HG02642 (cell line): Measurements from ENCODE around the gene ETV3.

ENCODE experiments used
- ATAC-seq: cut with Tn5 transposase; IDR thresholded peaks from one replicate; pipeline ENCODE4 v1.9.1; 2021; ENCODE audit warnings: mild to moderate bottlenecking; ENCODE audit not compliant: unreplicated experiment, poor library complexity

The ETV3 gene

GRCh38 chr1:157142201-157142600 is 4.0 kb upstream of the ETV3 start:
- no peak for ATAC-seq

- no peak for ATAC-seq
Observed at GRCh38 chr1:157141212-157141855, 3.1 kb upstream of the ETV3 start.

- no peak for ATAC-seq
Observed at GRCh38 chr1:157140063-157140588, 1.9 kb upstream of the ETV3 start.

- ATAC-seq, result no peak
Observed at GRCh38 chr1:157139052-157139715, 989 bp upstream of the ETV3 start.

DNA sequence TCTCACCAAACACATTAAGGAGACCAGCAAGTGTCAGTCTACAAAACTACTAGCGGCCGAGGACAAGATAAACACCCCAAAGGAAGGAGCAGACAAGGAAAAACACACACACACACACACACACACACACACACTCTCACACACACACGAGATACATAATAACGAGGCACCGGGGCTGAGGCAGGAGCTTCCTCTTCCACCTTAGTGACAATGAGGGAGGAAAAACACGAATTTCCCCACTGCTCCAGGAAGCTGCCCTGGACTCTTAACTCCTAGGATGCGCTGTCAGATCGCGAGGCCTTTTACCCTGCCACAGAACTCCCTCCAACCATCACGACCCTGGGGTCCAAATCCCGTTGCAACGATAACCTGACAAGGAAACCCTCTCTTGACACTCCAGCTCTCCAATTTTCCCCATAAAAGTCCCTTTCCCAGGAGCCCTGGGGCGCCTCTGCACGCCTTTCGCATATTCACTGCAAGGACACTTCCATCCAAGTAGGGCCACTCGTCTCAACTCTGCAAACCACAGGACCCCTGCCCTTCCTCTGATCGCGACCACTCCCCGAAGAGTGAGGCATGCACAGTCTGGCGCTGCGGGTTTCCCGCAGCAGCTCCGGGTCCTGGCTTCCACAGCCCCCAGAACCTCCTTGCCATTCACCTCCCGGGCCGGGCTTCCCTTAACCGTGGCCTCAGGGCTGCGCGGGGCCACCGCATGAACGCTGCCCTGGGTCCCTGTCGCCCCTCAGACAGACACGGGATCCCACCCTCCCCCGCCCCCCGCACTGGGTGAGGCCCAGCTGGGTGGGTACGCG is 581 bp downstream of the ETV3 start:
- no peak for ATAC-seq

GRCh38 chr1:157137046-157137407 is 1.2 kb downstream of the ETV3 start:
- no peak for ATAC-seq

DNA sequence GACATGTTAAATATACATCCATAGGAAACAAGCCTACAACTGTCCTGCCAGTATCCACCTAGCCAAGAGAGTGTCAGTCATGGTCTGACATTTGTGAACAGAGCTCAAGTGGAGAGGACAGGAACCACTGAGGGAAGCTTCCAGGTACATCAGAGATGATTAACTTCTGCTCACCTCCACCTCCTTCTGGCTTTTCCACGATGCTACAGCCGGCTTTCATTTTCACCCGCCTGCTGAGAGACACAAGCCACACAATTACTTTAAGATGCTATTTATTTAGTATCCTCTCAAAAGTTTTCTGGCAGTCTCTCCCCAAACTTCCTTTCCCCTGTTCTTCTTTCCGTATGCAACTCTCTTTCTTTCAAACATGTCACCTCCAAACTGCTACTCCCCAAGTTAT is 2.1 kb downstream of the ETV3 start:
- no peak for ATAC-seq

DNA sequence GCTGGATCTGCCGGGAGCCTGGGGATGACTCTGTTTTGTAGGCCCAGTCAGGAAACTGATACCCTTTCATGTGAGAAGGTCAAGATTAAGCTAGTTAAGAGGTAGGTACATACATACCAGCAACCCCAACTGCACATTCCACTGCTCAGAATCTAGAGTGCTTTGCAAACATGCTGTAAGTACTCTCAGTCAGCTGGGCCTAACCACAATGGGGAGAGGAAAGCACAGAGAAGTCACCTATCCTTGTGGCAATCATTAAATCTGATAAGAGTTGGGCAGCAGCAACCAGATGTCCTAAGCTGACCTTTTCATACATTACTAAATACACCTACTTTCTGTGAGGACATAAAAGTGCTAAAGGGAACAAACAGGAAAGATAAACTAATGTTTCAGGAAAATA is 2.5 kb downstream of the ETV3 start:
- ATAC-seq, result no peak

DNA sequence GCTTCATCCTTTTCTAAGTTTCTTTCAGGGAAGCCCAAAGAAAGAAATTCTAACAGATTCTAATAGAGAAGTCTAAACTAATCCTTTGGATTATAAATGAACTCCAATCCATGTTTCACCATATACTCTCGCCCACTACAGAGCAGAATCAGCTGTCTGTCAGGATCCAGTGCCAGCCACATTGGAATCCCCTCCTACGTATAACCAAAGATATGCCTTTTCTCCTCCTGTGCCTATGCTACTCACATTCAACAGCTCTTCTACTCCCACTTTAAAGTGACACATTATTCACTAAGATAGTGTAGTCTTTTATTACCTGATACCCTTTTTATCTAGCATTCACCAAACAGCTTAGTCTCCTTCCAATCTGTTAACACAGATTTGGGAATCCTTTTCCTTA is 3.1 kb downstream of the ETV3 start:
- no peak for ATAC-seq

GRCh38 chr1:157134442-157134841 is 3.8 kb downstream of the ETV3 start:
- ATAC-seq, result no peak

DNA sequence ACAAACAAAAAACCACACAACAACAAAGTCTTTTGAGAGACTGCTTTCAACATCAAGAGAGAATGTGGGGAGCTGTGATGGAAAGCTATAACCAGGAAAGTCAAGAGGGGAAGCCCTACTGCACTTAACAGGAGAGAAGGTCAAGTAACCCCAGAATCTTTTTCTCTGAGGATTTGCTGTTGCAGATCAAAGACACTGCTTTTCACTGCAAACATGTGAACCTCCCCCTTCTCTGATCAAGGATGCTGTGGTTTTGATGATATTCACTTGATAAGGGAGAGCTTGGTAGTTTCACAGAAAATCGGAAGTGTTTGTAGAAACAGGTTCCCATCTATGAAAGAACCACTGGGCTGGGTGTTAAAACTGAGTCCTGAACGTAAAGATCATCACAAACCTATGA is 4.8 kb downstream of the ETV3 start:
- no peak for ATAC-seq

- no peak for ATAC-seq
Observed at GRCh38 chr1:157132616-157133167, 5.5 kb downstream of the ETV3 start.

DNA sequence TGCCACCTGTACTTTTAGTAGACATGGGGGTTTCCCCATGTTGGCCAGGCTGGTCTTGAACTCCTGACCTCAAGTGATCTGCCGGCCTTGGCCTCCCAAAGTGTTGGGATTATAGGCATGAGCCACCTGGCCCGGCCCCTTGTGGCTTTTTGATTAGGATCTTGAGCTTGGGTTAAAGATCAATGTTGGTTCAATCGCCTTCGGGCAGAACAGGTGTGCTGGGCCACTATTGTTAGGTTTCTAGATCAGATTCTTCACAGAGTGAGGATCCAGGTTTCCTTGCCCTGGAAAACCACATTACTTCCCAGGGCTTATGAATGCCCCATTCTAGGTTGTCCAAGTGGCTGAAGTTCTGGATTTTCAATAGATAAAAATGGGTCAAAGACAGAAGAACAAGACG is 6.1 kb downstream of the ETV3 start:
- ATAC-seq, result no peak

GRCh38 chr1:157131281-157131680 is 6.9 kb downstream of the ETV3 start:
- ATAC-seq, result no peak

DNA sequence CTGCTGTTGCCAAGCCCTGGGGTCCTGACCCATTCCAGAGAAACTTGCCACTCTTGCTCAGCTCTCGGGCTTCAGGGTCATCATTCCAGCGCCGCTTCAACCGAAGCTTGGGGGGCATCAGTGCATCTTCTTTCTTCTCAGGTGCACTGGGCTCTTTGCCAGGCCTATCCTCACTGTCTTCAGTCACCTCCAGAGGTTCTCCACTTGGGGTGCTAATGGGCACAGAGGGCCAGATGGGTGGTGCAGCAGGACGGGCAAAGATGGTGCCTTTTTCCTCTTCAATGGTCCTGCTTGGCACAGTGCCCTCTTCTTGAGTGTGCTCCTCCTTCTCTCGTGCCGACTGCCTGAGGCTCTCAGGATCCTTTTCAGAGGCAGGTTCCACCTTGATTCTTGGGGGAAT is 13.3 kb downstream of the ETV3 start:
- no peak for ATAC-seq

DNA sequence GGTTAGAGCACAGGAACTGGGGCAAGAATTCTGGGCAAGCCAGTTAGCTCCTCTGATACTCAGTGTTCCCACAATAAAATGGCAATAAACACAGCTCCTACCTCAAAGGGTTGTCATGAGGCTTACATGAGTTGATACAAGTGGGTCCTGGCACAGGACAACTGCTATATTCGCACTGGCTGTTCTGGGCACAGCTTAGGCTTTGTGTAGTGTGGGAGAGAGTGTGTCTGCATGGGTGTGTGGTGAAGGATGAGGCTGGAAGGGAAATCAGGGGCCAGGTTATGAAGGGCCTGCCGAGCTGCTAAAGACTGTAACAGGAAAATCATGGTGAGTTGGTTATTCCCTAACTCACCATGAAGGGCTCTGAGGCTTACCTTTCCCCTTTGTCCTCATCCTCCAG is 18.7 kb downstream of the ETV3 start:
- ATAC-seq, result no peak

GRCh38 chr1:157119008-157119407 is 19.2 kb downstream of the ETV3 start:
- ATAC-seq, result no peak

DNA sequence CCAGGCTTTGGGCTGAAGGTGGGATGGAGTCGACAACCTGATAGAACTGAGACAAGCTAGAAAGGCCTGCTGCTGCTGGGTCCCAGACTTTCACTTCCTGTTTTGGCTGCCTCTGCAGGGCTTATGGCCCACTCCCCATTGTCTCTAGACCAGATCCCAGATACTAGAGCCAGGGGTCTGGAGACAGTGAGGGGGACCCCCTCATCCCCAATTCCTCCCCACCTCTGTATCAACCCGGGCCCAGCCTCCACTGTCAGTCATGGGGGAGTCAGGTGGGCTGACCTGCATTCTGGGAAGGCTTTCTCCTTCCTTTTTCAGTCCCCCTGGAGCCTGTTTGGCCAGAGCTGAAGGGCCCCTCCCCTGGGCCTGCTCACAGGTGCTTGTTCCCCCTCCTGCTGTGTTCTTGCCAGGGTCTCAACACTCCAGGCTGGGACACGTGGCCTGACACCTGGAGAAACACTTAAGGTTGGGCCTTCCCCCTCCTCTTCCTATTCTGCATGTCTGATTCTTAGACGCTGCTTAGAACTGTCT is 20.6 kb downstream of the ETV3 start:
- no peak for ATAC-seq

DNA sequence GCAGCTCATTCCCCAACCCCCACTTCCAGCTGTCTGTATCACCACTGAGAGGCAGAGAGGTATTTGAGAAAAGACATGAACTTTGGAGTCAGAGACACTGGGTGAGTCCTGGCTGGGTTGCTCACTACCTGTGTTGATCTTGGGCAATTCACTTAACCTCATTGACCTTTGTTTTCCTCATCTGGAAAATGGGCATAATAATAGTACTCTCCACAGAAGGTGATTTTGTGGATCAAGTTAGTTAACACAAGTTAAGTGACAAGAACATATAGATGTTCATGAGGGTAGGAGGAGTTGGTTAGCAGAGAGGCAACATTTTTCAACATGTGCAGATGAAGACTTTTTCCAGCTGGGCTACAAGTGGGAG is 21.5 kb downstream of the ETV3 start:
- ATAC-seq, result no peak

DNA sequence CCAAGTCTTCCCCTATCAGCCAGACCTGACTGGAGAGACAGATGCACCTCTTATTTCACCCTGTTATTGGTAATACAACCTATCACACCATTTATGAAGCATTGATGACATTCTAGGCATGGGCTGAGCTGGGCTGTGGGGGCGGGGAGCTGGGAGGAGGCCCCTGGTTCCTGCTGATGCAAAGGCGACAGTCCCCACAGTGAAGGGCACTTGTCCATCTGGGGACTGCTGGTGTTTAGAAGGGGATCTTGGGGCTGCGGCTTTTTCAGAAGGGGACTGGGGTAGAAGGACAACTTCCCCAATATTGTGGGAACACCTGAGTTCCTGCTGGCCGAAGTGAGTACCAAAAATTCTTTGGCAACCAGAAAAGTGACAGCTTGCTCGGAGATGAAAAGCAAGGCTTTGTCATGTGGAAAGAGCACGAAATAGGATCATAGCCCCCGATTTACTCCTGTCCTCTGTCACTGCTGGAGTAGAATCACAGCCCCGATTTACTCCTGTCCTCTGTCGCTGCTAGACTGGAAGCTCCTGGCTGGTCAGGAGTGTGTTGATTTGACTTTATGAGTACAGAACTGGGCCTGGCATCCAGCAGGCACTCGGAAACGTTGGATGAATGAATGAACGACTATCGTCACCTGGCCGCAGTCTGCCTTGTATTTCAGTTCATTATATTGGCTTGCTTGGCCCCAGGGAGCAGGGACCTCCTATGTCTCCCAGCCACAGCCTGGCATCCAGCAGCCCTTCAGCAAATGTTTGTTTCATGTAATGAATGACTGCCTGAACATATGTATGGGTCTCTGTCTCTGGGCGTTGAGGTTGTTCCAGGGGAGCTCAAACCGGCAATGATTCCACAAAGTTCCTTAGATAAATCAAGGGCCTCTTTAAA is 22.1 kb downstream of the ETV3 start:
- no peak for ATAC-seq
